ENCODE measurements around the gene SPDYE3. TPM values are rescaled to one million over a fixed set of nuclear protein-coding genes. Genes with fewer than 3 reads are reported as not detected.

Gene SPDYE3
- total RNA-seq, 4 donors from 2014 or later, result not detected

- WGBS, result 63% methylated on average over 4 of the region's 6 CpGs
- intact Hi-C loops (cut with DNase I), result no loop called here
- no peak overlapping the region for H3K4me3 ChIP-seq
- peak; percentile 92 for DNase-seq (ENCODE audit: extremely low spot score)
- peak overlapping the region; percentile 8 to 57 (median 44) for H3K27ac ChIP-seq (replicated peaks in 1 of 4)
- H3K4me1 ChIP-seq, result peaks cover 3 to 19% (median 13%) of the 10 kb centered on the region in 4 donors
- TF ChIP-seq EP300 (IDR thresholded peaks at IDR 0.05) (no peak), POLR2AphosphoS5 (IDR thresholded peaks at IDR 0.05) (peak in 1 of 2 donors; percentile 46)
- H3K36me3 ChIP-seq, result peaks cover 0 to 28% (median 16%) of the 10 kb centered on the region in 4 donors
- no peaks in the 10 kb centered on the region for H3K9me3 ChIP-seq
- H3K27me3 ChIP-seq, result no peaks in the 10 kb centered on the region
Observed at GRCh38 chr7:100369105-100369504, 61.6 kb downstream of the SPDYE3 start.

GRCh38 chr7:100370303-100370702 is 62.8 kb downstream of the SPDYE3 start:
- H3K36me3 ChIP-seq, result peaks cover 0 to 23% (median 13%) of the 10 kb centered on the region in 4 donors
- no peaks in the 10 kb centered on the region for H3K9me3 ChIP-seq
- WGBS, result 17% methylated on average over 4 of the region's 4 CpGs
- no peak overlapping the region for H3K4me3 ChIP-seq
- DNase-seq (ENCODE audit: extremely low spot score), result no peak
- no peak for TF ChIP-seq CTCF (IDR thresholded peaks at IDR 0.05)
- peak in 1 of 2 donors; percentile 13 for TF ChIP-seq POLR2AphosphoS5 (IDR thresholded peaks at IDR 0.05)
- no peak for TF ChIP-seq EP300 (IDR thresholded peaks at IDR 0.05)
- no peak for TF ChIP-seq POLR2A (IDR thresholded peaks at IDR 0.05; ENCODE audit: low read depth)
- H3K4me1 ChIP-seq, result peaks cover 3 to 19% (median 13%) of the 10 kb centered on the region in 4 donors
- no peaks in the 10 kb centered on the region for H3K27me3 ChIP-seq
- intact Hi-C loops (cut with DNase I), result no loop called here
- peak overlapping the region in 1 of 4 donors; percentile 8 for H3K27ac ChIP-seq (replicated peaks in 1 of 4)

GRCh38 chr7:100370746-100371145 is 63.2 kb downstream of the SPDYE3 start:
- TF ChIP-seq EP300 (IDR thresholded peaks at IDR 0.05), result no peak
- TF ChIP-seq CTCF (IDR thresholded peaks at IDR 0.05), result no peak
- no peak for TF ChIP-seq POLR2AphosphoS5 (IDR thresholded peaks at IDR 0.05)
- TF ChIP-seq POLR2A (IDR thresholded peaks at IDR 0.05; ENCODE audit: low read depth), result no peak
- DNase-seq (ENCODE audit: extremely low spot score), result no peak
- intact Hi-C loops (cut with DNase I), result no loop called here
- H3K27ac ChIP-seq (replicated peaks in 1 of 4), result no peak overlapping the region
- H3K9me3 ChIP-seq, result no peaks in the 10 kb centered on the region
- 85% methylated on average over 6 of the region's 6 CpGs for WGBS
- no peaks in the 10 kb centered on the region for H3K27me3 ChIP-seq
- H3K4me3 ChIP-seq, result no peak overlapping the region
- peaks cover 0 to 23% (median 13%) of the 10 kb centered on the region in 4 donors for H3K36me3 ChIP-seq
- peaks cover 3 to 19% (median 13%) of the 10 kb centered on the region in 4 donors for H3K4me1 ChIP-seq

- intact Hi-C loops (cut with DNase I), result no loop called here
- H3K27ac ChIP-seq (replicated peaks in 1 of 4), result no peak overlapping the region
Observed at GRCh38 chr7:100371561-100372171, 64.2 kb downstream of the SPDYE3 start.

More at GRCh38 chr7:100371561-100372171, 64.2 kb downstream of the SPDYE3 start:
- Histone ChIP-seq H3K4me3 (no peak overlapping the region), H3K36me3 (peaks cover 0 to 20% (median 11%) of the 10 kb centered on the region in 4 donors), H3K27me3 (no peaks in the 10 kb centered on the region), H3K4me1 (peaks cover 3 to 19% (median 13%) of the 10 kb centered on the region in 4 donors), H3K9me3 (no peaks in the 10 kb centered on the region)
- TF ChIP-seq CTCF (IDR thresholded peaks at IDR 0.05) (no peak), POLR2AphosphoS5 (IDR thresholded peaks at IDR 0.05) (no peak), POLR2A (IDR thresholded peaks at IDR 0.05; ENCODE audit: low read depth) (no peak), EP300 (IDR thresholded peaks at IDR 0.05) (no peak)
- no peak for DNase-seq (ENCODE audit: extremely low spot score)
- WGBS, result 72% methylated on average over 7 of the region's 7 CpGs

Small RNAs within 50 kb of the gene (small RNA-seq; reads per million reads assigned to genes)
- 0 reads per million in 3 donors for gene RF00019

Other genes with a start within 250 kb of the SPDYE3 start
- gene ZNF3, start 226.0 kb upstream of the SPDYE3 start, total RNA-seq, result 10 to 100 TPM; 15.6 to 25.3 (median 20.7) TPM
- 10 to 100 TPM; 49.4 to 97.6 (median 73.7) TPM for gene COPS6, start 218.7 kb upstream of the SPDYE3 start, total RNA-seq
- gene MCM7, start 206.3 kb upstream of the SPDYE3 start, total RNA-seq, result 10 to 100 TPM; 35.3 to 60.3 (median 41.1) TPM
- 10 to 100 TPM; 19.9 to 31.7 (median 26.1) TPM for gene AP4M1, start 206.1 kb upstream of the SPDYE3 start, total RNA-seq
- 10 to 100 TPM; 48.5 to 92.1 (median 77.8) TPM for gene TAF6, start 188.3 kb upstream of the SPDYE3 start, total RNA-seq
- gene CNPY4, start 188.1 kb upstream of the SPDYE3 start, total RNA-seq, result 10 to 100 TPM in 3 of 4 donors, 1 to 10 TPM in 1; 8.3 to 16.2 (median 13.3) TPM
- gene MBLAC1, start 180.7 kb upstream of the SPDYE3 start, total RNA-seq, result 1 to 10 TPM; 3.1 to 8.8 (median 5.0) TPM
- 100 to 1,000 TPM; 117 to 184 (median 152) TPM for gene LAMTOR4, start 158.8 kb upstream of the SPDYE3 start, total RNA-seq
- 1 to 10 TPM; 5.5 to 8.8 (median 6.8) TPM for gene TRAPPC14, start 149.0 kb upstream of the SPDYE3 start, total RNA-seq
- gene GAL3ST4, start 139.1 kb upstream of the SPDYE3 start, total RNA-seq, result 1 to 10 TPM; 1.6 to 7.3 (median 2.8) TPM
- 1 to 10 TPM in 1 of 4 donors, under 1 TPM in 3; 0.33 to 1.0 (median 0.71) TPM for gene GPC2, start 130.3 kb upstream of the SPDYE3 start, total RNA-seq
- gene STAG3, start 129.8 kb upstream of the SPDYE3 start, total RNA-seq, result under 1 TPM in 3 of 4 donors, not detected in 1; 0.13 to 0.92 (median 0.50) TPM
- 1 to 10 TPM in 2 of 4 donors, under 1 TPM in 1, not detected in 1; 0.23 to 1.5 (median 1.4) TPM for gene PVRIG, start 87.8 kb upstream of the SPDYE3 start, total RNA-seq
- gene PILRB, start 50.4 kb downstream of the SPDYE3 start, total RNA-seq, result 10 to 100 TPM; 13.5 to 33.6 (median 20.7) TPM
- gene PILRA, start 65.8 kb downstream of the SPDYE3 start, total RNA-seq, result 1 to 10 TPM; 3.3 to 8.8 (median 5.4) TPM
- gene ZCWPW1, start 121.0 kb downstream of the SPDYE3 start, total RNA-seq, result 1 to 10 TPM; 2.9 to 7.6 (median 5.8) TPM
- 10 to 100 TPM; 21.2 to 44.9 (median 40.6) TPM for gene MEPCE, start 122.1 kb downstream of the SPDYE3 start, total RNA-seq
- 10 to 100 TPM; 24.5 to 35.1 (median 27.0) TPM for gene PPP1R35, start 128.8 kb downstream of the SPDYE3 start, total RNA-seq
- under 1 TPM in 1 of 4 donors, not detected in 3; 0.78 TPM for gene SPACDR, start 156.6 kb downstream of the SPDYE3 start, total RNA-seq
- 10 to 100 TPM; 26.2 to 51.4 (median 33.1) TPM for gene TSC22D4, start 171.5 kb downstream of the SPDYE3 start, total RNA-seq
- 1 to 10 TPM; 1.7 to 3.2 (median 1.9) TPM for gene NYAP1, start 176.2 kb downstream of the SPDYE3 start, total RNA-seq
- gene AGFG2, start 231.5 kb downstream of the SPDYE3 start, total RNA-seq, result 10 to 100 TPM; 31.6 to 79.6 (median 35.1) TPM

All from esophagus muscularis mucosa (tissue), 4 donors.